K562 (cell line): ENCODE measurements around the gene CHRNA10. TPM values are rescaled to one million over a fixed set of nuclear protein-coding genes. Genes with fewer than 3 reads are reported as not detected.

Experiments
- ATAC-seq: fragments of 200-7000 bp; cut with Tn5 transposase; 3 replicates; pipeline ENCODE4 v1.9.1; 2020; ENCODE audit warnings: moderate library complexity
- BruUV-seq: library from RNA; stranded (reverse); fragments of 400-500 nt; replicated peaks from 2 replicates; lab custom pipeline; 2021; lab: Mats Ljungman, UMichigan
- CTCF ChIA-PET: fragments of 300-600 bp; formaldehyde crosslinking; extraction: SDS; loops from one replicate; lab custom pipeline; 2021; ENCODE audit warnings: low intra/inter-chr PET ratio; lab: Yijun Ruan, JAX
- POLR2A ChIA-PET: fragments of 300-600, 350-650 bp; sonication (Branson Sonifier 250); formaldehyde crosslinking; extraction: SDS; loops from one replicate; lab custom pipeline; 2021; ENCODE audit warnings: antibody characterized with exemption, inconsistent platforms; lab: Yijun Ruan, JAX
- DNase-seq, 4 experiments: peaks; one replicate each; pipeline versions ENCODE4 v3.0.0 to v3.0.0-alpha.2; 2011 to 2018; ENCODE audit warnings: low spot score in 3 of 4, mixed read lengths in 3 of 4; ENCODE audit errors: extremely low read depth in 1 of 4
- FAIRE-seq: peaks from 2 replicates; lab custom pipeline; 2011; peaks lifted over from hg19 to GRCh38; lab: Jason Lieb, UNC
- H2AFZ ChIP-seq: 2 replicates; pipeline ENCODE4 v1.6.0; 2011; ENCODE audit warnings: low read depth, low read length, control low read depth, inconsistent platforms
- H3K27ac ChIP-seq: fragments of 200-600 bp; 3 replicates; pipeline ENCODE4 v1.8.0; 2011; ENCODE audit warnings: low read depth, mild to moderate bottlenecking, control low read depth, inconsistent platforms, low read length, moderate library complexity, mixed read lengths; ENCODE audit errors: extremely low read depth
- H3K27me3 ChIP-seq, 2 experiments: fragments of 300-600 bp in 1 of 2; 2 replicates in 1 of 2; 3 replicates in 1 of 2; pipeline versions ENCODE4 v1.6.0 to v1.8.0; 2011; ENCODE audit warnings: inconsistent platforms in 2 of 2, low read length in 2 of 2, mild to moderate bottlenecking in 1 of 2, mixed read lengths in 1 of 2, moderate library complexity in 1 of 2; ENCODE audit not compliant: control insufficient read depth in 2 of 2, insufficient read depth in 2 of 2
- H3K36me3 ChIP-seq: fragments of 300-600 bp; 3 replicates; pipeline ENCODE4 v1.8.0; 2011; ENCODE audit warnings: mild to moderate bottlenecking, low read length, inconsistent platforms; ENCODE audit not compliant: control insufficient read depth, insufficient read depth
- H3K4me1 ChIP-seq, 2 experiments: fragments of 200-600 bp in 1 of 2; replicated peaks in 1 of 2; 2 replicates in 1 of 2; 3 replicates in 1 of 2; pipeline versions ENCODE4 v1.5.1 to v1.8.0; 2011; ENCODE audit warnings: inconsistent platforms in 2 of 2, low read length in 2 of 2, mild to moderate bottlenecking in 1 of 2, mixed read lengths in 1 of 2, moderate library complexity in 1 of 2; ENCODE audit not compliant: control insufficient read depth in 2 of 2, insufficient read depth in 2 of 2
- H3K4me2 ChIP-seq: 2 replicates; pipeline ENCODE4 v1.6.1; 2011; ENCODE audit warnings: low read length, control low read depth, inconsistent platforms, mixed read lengths; ENCODE audit not compliant: insufficient read depth
- H3K4me3 ChIP-seq: fragments of 200-600 bp; sonication (generic), shearing (Covaris generic); 2 replicates; pipeline ENCODE4 v1.5.1; 2016; ENCODE audit warnings: control low read depth, inconsistent platforms
- H3K79me2 ChIP-seq: fragments of 200-600 bp; 3 replicates; pipeline ENCODE4 v1.8.0; 2011; ENCODE audit warnings: low read length, inconsistent platforms; ENCODE audit not compliant: control insufficient read depth, insufficient read depth
- H3K9ac ChIP-seq, 2 experiments: 2 replicates each; pipeline versions ENCODE4 v1.6.0 to v1.6.1; 2011; ENCODE audit warnings: low read depth in 2 of 2, low read length in 2 of 2, control low read depth in 1 of 2, inconsistent platforms in 1 of 2, mild to moderate bottlenecking in 1 of 2, mixed read lengths in 1 of 2; ENCODE audit not compliant: insufficient read depth in 1 of 2
- H3K9me1 ChIP-seq: one replicate; pipeline ENCODE4 v1.6.0; 2011; ENCODE audit warnings: inconsistent platforms, mild to moderate bottlenecking, low read length, moderate library complexity; ENCODE audit not compliant: control insufficient read depth, insufficient read depth
- H3K9me3 ChIP-seq: replicated peaks from 2 replicates; pipeline ENCODE4 v1.5.1; 2011; ENCODE audit warnings: low read depth, low read length, inconsistent platforms; ENCODE audit not compliant: control insufficient read depth, insufficient read depth
- H4K20me1 ChIP-seq: replicated peaks from 2 replicates; pipeline ENCODE4 v1.6.1; 2011; ENCODE audit warnings: low read length, inconsistent platforms, mixed read lengths; ENCODE audit not compliant: control insufficient read depth, insufficient read depth
- ZFPM2 ChIP-seq: fragments of 250-450 bp; sonication (Bioruptor Pico); IDR thresholded peaks from 2 replicates; pipeline ENCODE4 v1.5.1; 2022; ENCODE audit warnings: mild to moderate bottlenecking
- WGBS: fragments of 100-300 bp; shearing (Covaris generic); methylation state at CpG from one replicate; pipeline ENCODE4 v1.1.6; 2016; ENCODE audit warnings: low coverage, mixed read lengths; ENCODE audit not compliant: insufficient coverage; ENCODE audit errors: missing lambda C conversion rate; 5-methylcytosine and 5-hydroxymethylcytosine counted together
- in situ Hi-C: fragments of 300-500 bp; cut with MboI; formaldehyde crosslinking; loops from 4 replicates; pipeline ENCODE4 v1.15.0; 2018; ENCODE audit warnings: inconsistent platforms, mixed read lengths
- intact Hi-C: fragments of 100-400 bp; cut with micrococcal nuclease; formaldehyde crosslinking; loops from 2 replicates; pipeline ENCODE4 v1.14.2; 2022
- polyA plus RNA-seq, 8 experiments: library from polyadenylated mRNA; depleted of rRNA in 4 of 8; stranded (reverse) in 5 of 8; unstranded in 3 of 8; fragments of >200 nt; fragmentation: Nextera tagmentation in 2 of 8; fragmentation: Illumina TruSeq in 1 of 8; extraction: Ambion mirVana in 2 of 8; extraction: Trizol in 1 of 8; gene quantifications; 2 replicates each; pipeline versions ENCODE4 v1.2.1 to v1.2.3, GENCODE V29; 2011 to 2014; ENCODE audit warnings: inconsistent platforms in 1 of 8, missing spikeins in 1 of 8
- total RNA-seq, 7 experiments: library from RNA; depleted of rRNA in 6 of 7; stranded (reverse); fragments of >200 nt in 6 of 7; fragmentation: Illumina TruSeq in 2 of 7; extraction: Trizol in 2 of 7; gene quantifications; 2 replicates each; pipeline versions ENCODE4 v1.2.1 to v1.2.3, GENCODE V29; 2011 to 2021; ENCODE audit warnings: low replicate concordance in 1 of 7
- TF ChIP-seq, protein P1 (sequence below): sonication (generic); formaldehyde crosslinking; IDR thresholded peaks from 2 replicates; pipeline ENCODE4 v1.8.1; 2023; ENCODE audit warnings: mild to moderate bottlenecking, missing genetic modification reagents

CHRNA10 gene
- total and polyA plus RNA-seq, 9 of the 15 experiments (the other 6 are each of a cell fraction or from before 2014, with no cell fraction given), result 0.35 to 1.9 (median 0.81) TPM

DNA sequence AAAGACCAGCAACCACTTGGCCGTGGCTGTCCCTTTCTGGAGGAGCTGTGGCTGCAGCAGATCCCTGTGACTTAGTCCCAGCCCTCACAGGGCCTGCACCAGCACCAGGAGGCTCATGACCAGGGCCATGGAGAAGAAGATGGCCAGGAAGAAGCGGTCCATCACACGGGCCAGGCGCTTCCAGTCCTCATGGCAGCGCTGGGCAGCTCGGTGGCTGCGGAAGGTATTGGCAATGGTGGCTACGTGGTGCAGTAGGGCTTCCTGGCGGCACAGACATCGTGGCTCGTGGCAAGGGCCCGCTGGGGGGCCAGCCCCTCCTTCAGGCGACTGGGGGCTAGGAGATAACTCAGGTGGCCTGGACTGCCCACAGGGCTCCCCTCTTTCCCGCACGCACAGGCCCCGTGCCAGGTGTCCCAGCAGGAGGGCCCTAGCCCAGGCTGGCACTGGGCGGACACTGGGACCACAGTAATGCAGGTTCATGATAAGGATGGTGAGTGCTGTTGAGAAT is 5.1 kb downstream of the CHRNA10 start:
- TF ChIP-seq, protein P1, sequence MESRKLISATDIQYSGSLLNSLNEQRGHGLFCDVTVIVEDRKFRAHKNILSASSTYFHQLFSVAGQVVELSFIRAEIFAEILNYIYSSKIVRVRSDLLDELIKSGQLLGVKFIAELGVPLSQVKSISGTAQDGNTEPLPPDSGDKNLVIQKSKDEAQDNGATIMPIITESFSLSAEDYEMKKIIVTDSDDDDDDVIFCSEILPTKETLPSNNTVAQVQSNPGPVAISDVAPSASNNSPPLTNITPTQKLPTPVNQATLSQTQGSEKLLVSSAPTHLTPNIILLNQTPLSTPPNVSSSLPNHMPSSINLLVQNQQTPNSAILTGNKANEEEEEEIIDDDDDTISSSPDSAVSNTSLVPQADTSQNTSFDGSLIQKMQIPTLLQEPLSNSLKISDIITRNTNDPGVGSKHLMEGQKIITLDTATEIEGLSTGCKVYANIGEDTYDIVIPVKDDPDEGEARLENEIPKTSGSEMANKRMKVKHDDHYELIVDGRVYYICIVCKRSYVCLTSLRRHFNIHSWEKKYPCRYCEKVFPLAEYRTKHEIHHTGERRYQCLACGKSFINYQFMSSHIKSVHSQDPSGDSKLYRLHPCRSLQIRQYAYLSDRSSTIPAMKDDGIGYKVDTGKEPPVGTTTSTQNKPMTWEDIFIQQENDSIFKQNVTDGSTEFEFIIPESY, result peak; percentile 79
- no peak for TF ChIP-seq ZFPM2 (CRISPR knock-in tag)
- TF ChIP-seq, all 486 proteins: peak for 1
- Histone ChIP-seq H2AFZ (no peak overlapping the region), H3K9ac (peak overlapping the region in 1 of 2 experiments; percentile 45; a peak in 2 of 4 replicates), H3K79me2 (no peaks in the 10 kb centered on the region), H3K4me1 (peaks cover 0 to 16% of the 10 kb centered on the region in 2 experiments; a peak in 2 of 5 replicates), H3K4me2 (no peak overlapping the region), H4K20me1 (no peaks in the 10 kb centered on the region), H3K9me3 (no peaks in the 10 kb centered on the region), H3K27me3 (no peaks in the 10 kb centered on the region), H3K27ac (no peak overlapping the region), H3K36me3 (peaks cover 24% of the 10 kb centered on the region; the same call in 1 of the 3 replicates), H3K9me1 (no peaks in the 10 kb centered on the region), H3K4me3 (no peak overlapping the region)
- intact Hi-C loops, result no loop called here
- FAIRE-seq, result no peak
- no TSS peak for BruUV-seq
- in situ Hi-C loops, result no loop called here
- ATAC-seq, result no peak
- CTCF ChIA-PET, result no interaction called here
- POLR2A ChIA-PET, result interaction anchor here (0.6 kb wide), 1 partner anchor 9 kb away, joined by 3 read pairs; no protein-coding TSS in a partner anchor
- no peak for DNase-seq
- 93% methylated on average over 14 of the region's 17 CpGs for WGBS
